HG03196 (cell line): ENCODE data around the gene SULT2B1.

Experiments used
- ATAC-seq: cut with Tn5 transposase; IDR thresholded peaks from one replicate; pipeline ENCODE4 v1.9.1; 2021; ENCODE audit not compliant: unreplicated experiment

The SULT2B1 gene

DNA sequence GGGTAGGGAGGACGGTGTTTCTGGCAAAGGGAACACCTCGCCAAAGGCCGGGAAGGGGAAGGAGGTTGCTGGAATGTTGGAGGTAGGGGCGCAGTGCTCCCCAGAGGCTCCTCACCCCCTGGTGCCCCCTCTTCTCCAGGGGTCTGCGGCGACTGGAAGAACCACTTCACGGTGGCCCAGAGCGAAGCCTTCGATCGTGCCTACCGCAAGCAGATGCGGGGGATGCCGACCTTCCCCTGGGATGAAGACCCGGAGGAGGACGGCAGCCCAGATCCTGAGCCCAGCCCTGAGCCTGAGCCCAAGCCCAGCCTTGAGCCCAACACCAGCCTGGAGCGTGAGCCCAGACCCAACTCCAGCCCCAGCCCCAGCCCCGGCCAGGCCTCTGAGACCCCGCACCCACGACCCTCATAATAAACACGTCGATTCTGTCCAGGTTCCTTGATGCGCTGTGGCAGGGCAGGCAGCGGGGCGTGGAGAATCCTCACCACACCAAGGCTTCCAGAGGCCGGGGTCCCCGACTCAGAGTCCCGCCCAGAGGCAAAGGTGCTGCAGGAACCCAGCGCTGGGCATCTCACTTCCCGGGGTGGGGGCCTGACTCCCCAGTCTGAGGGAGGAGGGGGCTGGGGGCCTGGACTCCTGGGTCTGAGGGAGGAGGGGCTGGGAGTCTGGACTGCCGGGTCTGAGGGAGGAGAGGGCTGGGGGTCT is 47.2 kb downstream of the SULT2B1 start:
- ATAC-seq, result no peak

DNA sequence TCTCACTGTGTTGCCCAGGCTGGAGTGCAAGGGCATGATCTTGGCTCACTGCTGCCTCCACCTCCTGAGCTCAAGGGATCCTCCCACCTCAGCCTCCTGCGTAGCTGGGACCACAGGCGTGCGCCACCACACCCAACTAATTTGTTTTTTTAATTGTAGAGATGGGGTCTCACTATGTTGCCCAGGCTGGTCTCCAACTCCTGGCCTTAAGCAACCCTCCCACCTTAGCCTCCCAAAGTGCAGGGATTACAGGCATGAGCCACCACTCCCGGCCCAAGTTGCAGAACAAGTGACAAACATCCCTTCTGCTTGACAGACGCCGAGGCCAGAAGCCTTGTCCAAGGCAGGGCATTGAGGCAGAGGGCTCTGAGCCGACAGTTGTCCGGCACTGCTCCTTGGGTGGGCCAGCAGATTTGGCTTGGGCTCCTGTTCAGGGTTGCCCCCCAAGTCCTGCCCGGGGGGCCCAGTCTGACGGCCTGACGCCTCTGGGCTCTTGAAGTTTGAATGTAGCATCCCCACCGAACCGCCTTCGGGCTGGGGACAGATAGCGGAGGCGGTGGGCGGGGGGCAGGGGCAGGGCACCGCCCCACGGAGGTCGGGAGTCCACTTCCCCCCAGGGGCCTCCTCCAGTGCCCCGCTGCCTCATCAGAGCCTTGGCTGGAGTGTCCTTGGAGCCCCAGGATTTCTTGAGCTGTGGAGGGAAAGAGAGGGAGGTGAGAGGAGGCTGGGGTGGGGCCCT is 48.9 kb downstream of the SULT2B1 start:
- no peak for ATAC-seq

DNA sequence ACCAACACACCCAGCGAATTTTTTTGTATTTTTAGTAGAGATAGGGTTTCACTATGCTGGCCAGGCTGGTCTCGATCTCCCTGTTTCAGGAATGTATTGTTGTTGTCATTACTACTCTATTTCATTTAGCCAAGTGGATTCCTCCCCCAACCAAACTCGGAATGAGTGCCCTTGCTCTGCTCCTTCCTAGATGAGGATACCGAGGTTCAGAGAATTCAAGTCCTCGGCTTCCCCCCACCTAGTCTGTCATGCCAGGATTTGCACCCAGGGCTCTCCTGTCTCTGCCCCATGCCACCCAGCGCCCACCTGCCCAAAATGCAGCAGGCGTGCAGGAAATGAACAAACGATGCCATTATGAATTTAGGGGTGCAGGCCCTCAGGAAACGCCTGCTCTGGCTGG is 51.0 kb downstream of the SULT2B1 start:
- ATAC-seq, result no peak

DNA sequence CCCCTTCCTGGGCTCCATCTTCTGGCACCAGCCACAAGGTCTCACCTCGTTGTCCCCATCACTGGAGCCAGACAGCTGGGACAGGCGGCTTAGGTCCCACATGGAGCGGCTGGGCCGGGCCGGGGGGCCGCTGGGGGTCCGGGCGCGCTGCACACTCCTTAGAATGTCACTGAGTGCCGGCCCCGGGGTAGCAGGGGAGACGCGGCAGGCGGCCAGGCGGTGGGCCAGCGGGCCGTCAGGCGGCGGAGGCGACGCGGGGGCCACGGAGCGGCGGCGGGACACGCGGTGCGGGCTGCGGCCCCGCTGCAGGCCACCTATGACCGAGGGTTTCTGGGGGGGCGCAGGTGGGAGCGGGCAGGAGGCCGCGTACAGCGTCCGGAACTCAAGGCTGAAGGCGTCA is 51.5 kb downstream of the SULT2B1 start:
- ATAC-seq, result no peak

DNA sequence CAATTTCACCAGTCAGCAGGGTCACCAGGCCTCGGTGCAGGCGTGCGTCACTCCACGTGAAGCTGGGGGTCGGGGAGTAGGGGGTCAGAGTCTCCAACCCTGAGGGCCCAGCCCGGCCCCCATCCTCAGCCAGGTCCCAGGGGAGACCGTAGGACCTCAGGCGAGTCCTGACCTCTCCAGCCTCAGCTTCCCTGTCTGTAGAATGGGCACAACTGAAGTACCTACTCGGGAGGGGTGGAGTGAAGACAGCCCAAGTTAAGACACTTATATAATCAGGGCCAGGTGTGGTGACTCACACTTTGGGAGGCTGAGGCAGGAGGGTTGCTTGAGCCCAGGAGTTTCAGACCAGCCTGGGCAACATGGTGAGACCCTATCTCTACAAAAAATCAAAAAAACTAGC is 51.9 kb downstream of the SULT2B1 start:
- ATAC-seq, result no peak

DNA sequence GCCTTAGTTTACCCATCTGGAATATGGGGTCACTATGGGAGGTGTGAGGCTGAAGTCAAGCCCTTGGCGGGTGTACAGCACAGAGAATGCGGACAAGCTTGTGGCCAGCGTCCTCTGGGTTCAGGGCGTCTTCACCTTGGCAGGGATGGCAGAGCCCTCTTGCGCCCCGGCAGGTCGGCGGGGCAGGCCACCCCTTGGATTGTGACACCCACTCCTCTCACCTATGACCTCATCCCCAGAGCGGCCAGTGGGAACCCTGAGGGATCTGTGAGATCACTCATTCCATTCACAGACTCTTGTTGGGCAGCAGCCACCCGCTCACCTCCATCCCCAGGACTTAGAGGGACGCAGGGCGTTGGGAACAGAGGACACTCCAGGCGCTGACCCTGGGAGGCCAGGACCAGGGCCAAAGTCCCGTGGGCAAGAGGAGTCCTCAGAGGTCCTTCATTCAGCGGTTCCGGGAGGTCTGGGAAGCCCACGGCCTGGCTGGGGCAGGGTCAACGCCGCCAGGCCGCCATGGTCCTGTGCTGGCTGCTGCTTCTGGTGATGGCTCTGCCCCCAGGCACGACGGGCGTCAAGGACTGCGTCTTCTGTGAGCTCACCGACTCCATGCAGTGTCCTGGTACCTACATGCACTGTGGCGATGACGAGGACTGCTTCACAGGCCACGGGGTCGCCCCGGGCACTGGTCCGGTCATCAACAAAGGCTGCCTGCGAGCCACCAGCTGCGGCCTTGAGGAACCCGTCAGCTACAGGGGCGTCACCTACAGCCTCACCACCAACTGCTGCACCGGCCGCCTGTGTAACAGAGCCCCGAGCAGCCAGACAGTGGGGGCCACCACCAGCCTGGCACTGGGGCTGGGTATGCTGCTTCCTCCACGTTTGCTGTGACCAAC is 54.7 kb downstream of the SULT2B1 start, which contains the start of gene SPACA4:
TSS of gene SPACA4 (plus strand) at position 280 of the 896 bp plus-strand sequence. CDS start at position 517, 237 bp downstream.
- ATAC-seq, result no peak

DNA sequence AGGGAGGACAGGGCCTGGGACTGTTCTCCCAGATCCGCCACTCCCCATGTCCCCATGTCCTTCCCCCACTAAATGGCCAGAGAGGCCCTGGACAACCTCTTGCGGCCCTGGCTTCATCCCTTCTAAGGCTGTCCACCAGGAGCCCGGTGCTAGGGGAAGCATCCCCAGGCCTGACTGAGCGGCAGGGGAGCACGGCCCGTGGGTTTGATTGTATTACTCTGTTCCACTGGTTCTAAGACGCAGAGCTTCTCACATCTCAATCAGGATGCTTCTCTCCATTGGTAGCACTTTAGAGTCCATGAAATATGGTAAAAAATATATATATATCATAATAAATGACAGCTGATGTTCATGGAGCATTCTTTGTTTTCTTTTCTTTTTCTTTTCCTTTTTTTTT is 55.4 kb downstream of the SULT2B1 start:
- ATAC-seq, result no peak

DNA sequence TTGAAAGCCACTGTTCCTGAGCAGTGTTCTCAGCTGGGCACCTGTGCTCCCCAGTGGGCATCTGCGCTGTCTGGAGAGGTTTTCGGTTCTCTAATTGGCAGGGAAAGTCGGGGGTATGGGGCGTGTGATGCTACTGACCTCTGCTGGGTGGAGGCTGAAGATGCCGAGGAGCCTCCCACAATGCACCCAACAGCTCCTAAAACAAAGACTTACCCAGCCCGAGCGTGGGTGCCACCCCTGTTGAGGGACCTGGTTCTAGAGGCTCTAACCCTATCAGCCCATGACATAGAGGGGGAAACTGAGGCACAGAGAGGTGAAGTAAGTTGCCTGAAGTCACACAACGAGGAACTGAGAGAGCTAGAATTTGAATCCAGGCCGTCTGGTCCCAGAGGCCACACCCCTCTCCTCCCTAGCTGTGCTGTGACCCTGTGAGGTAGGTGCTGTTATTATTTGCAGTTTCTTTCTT is 56.9 kb downstream of the SULT2B1 start:
- peak; percentile 55 for ATAC-seq

DNA sequence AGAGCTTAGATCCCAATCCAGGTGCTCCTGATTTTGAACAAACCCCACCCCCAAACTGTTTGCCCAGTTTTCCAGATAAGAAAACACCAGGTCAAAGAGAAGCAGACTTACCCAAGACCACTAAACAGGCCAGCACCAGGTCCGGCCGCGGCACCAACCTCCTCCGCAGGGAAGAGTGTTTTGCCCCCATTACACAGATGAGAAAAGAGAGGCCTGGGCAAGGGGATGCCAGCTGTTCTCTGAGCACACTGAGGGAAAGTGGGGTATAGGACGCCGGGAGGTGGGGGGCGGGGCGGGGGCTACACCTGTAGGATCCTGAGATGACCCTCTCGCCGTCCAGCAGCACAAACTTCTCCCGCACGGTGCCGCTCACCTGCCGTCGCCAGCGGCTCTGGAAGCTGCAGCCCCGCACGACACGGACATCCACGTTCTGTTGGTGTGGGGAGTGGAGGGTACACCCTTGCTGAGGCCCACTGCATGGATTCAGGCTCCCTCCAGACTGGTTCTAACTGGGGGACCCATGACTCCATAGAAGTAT is 57.7 kb downstream of the SULT2B1 start:
- ATAC-seq, result no peak

DNA sequence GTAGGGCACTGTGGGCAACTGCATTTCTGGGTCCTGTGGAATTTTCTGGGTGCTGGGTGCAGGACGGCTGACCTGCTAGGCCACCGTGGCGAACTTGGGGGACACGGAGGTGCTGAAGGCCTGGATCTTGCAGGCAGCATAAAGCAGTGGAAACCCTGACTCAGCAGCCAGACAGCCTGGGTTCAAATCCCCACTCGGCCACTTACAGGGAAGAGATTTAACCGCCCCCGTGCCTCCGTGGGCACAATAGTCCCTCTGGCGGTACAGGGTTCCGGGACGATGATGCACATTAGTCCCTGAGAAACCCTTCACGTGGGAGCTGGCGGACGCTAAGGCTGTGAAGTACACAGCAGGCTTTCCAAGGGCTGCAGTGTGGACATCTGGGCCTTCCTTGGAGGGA is 59.9 kb downstream of the SULT2B1 start:
- no peak for ATAC-seq

DNA sequence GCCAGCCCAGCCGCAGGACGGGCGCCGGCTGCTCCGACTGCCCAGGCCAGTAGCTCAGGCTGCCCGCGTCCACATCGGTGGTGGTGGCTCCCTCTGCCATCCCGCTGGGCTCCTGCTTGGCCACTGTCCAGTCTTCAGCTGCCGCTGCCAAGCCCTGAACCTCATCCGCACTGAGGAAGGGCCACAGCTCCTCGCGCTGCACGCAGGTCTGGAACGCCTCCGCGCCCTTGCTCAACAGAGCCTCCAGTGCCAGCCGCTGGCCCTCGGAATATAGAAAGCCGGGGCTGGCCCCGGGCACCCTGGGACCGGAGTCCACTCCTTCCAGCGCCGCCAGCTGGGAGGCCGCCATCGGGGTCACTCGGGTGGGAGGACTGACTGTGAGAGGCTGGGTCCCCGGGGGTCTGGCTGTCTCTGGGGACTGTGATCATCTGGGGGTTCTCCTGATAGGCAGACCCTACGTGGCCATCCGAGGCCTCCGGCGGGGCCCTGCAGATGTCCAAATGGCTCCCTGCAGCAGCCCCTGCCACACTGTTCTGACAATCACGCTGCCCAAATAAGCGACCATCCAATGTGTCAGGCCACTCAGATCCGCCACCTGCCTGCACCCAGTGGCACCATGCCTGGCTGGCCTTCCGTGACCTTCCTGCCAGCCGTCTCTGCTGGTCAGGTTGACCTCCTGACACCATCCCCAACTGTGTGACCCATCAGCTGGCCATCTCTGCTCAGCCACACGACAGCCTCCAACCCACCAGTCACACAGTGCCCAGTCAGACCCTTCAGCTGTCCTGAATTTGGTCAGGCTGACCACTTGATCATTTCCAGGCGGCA is 61.3 kb downstream of the SULT2B1 start:
- no peak for ATAC-seq

DNA sequence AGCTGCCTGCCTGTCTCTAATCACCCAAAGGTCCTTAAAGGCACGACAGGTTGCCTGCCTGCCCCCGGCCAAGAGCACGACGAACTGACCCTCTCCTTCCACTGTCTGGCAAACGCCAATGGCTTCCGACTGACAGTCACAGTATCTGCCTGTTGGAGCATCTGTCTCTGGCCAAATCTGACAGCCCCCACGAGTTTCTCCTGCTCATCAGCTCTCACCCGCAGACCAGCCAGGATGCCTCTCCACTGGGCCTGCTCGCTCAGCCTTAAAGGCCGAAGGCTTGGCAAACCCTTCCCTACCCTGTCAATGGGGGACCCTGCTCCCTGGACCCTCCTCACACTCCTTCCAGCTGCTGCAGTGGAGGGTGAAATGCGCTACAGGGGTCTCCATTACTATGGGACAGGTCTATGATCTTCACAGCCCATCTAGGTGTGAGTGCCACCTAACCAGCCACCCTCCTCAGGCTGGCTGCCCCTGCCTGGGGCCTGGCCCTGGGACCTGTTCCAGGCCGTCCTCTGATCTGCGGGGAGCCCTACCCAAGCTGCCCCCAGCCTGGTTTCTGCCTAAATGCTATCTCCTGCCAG is 62.0 kb downstream of the SULT2B1 start:
- ATAC-seq, result no peak

DNA sequence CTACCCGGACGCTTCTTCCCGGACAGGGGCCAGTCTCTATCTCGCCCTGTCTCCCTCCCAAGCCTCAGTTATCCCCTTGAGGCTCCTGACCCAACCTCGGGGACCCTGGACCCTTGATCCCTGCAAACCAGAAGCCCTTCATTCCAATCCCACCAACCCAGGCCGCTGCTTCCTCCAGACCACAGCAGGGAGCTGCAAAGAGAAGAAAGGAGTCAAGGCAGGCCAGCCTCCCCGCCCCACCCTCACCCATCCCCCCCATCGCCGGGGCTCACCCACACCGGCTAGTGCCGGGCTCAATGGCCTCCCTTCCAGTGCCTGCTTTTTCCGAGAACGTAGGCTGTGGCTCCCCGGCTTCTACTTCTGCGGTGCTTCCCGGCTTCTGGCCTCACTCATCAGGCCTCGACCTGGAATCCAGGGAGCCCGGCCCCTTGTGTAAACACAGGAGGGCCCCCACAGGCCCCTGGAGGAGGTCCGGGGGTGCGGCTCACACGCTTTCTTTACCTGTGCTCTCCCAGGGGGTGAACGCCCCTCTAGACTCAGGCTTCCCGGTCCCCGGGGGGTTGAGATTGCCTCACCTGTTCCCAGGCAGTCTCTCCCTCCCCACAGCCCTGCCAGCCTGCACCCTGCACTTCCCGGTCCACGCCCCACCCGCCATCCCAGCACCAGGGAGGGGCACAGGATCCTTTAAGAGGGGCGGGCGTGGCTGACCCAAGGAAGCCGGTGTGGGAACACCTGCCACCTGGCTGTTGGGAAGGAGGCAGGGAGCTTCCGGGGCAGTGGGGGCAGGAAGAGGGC is 62.7 kb downstream of the SULT2B1 start, which contains the start of gene FAM83E:
TSS of gene FAM83E (minus strand) at position 641 of the 795 bp plus-strand sequence. CDS start 1,704 bp downstream, outside the sequence.
- ATAC-seq, result no peak

DNA sequence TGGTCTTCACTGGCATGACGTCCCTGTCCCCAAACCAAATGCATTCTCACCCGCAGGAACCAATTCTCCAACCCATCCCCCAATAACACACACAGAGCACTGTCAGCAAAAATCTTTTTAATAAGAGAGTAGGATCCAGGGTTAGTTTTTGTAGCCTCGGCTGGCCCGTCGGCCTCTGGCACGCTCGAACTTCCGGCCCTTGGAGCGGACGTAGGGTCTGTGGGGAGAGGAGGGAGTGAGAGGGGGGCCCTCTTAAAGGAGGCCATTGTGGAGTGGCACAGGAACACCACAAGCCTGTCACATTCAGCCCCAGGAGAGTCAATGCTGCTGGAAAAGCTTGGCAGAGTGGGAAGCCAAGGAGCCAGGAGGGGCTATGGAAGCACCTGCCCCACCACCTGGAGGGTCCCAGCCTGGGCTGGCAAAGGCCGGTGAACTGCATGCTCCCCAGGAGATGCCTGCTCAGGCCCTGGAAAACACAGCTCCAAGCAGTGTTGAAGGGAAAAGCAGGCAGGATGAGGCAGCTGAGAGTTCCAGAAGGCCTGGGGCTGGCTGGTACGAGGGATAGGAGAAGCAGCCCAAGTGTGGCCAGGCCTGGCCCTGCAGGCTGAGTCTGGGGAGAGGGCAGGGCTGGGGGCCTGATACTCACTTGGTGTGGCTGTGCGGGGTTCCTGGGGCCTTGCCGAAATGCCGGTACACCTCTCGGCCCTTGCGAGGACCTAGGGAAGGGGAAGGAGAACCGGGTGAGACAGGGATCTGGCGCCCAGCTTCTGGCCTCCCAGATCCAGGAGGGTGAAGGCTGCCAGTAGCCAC is 63.5 kb downstream of the SULT2B1 start:
- no peak for ATAC-seq

DNA sequence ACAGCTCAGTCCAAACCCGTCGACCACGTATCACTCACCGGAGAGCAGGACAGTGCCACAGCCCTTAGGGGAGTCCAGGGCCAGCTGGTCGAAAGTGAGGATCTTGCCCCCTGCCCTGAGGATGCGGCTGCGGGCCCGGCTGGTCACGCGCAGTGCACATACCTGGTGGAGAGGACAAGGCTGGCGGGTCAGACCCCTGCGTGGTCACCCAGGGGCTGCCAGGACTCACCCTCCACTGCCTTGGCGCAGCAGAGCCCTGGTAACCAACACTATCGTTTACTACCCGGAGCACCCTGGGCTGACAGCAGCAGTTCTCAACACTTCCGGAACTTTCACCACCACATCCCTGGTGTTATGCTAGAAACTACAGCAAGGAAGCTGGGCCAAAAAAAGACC is 64.1 kb downstream of the SULT2B1 start:
- ATAC-seq, result no peak

DNA sequence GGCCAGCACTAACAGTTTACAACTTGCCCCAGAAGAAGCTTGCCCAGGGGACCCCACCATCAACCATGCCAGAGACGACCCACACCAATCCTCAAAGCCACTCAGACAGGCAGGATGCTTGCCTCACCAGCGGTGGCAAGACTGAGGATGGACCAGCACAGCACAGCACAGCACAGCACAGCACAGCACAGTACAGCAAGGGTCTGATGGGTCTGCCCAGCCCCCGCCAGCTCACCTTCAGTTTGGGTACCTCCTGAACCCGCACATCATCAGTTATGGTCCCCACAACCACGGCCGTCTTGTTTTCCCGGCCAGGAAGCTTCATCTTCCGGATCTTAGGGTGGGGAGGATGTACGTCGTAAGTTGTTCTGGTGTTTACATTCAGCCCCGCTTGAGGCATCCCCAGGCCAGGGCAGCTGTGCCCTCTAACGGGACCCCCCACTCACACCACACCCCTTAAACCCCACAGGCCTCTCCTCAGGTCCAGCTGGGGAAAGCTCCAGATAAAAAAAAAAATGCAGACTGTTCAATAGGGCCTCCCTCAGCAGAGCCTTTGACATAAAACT is 64.6 kb downstream of the SULT2B1 start:
- no peak for ATAC-seq

DNA sequence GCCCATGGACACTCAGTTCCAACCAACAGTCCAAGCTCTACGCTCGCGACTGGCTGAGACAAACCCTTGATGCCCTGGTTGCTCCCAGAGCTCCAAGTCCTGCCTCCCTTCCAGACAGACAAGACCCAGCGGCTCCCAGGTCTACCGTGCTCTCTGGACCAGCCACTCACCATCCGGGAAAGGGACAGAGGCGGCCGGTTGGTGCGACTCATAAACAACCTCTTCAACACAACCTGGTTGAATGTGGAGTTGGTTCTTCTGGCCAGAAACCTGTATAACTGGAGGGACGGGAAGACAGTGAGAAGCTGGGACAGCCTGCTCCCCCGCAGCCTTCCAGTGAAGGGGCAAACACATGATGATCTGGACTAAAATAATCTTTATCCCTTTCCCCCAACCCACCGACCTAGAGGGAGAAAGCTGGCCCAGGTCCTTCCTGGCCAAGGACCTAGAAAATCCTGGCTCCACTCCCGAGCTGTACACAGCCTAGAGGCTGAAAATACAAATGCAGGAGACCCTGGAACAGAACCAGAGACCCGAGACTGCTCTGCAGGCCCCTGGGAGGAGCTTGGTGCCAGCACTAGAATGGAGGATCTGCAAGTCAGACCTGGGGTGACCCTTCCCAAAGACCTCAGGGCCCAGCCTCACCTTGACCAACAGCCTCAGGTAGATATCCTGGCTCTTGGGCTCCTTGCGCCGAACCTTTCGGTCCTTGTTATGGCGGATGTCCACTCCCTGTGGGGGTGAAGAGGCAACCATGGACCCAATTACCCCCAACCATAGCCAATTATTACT is 65.4 kb downstream of the SULT2B1 start:
- ATAC-seq, result no peak
